Glutamatergic neuron (in vitro differentiated cells): ENCODE measurements around the gene RPL18. TPM values are rescaled to one million over a fixed set of nuclear protein-coding genes. Genes with fewer than 3 reads are reported as not detected.

Experiments
- DNase-seq: peaks from one replicate; pipeline ENCODE4 v3.0.0; 2022
- H3K27ac Mint-ChIP-seq: one replicate; pipeline ENCODE4 v1.8.0; 2020; ENCODE audit warnings: mild to moderate bottlenecking, mixed read lengths, inconsistent platforms; ENCODE audit not compliant: unreplicated experiment
- H3K27me3 Mint-ChIP-seq: one replicate; pipeline ENCODE4 v1.8.0; 2020; ENCODE audit warnings: mild to moderate bottlenecking, moderate library complexity, mixed read lengths, inconsistent platforms; ENCODE audit not compliant: unreplicated experiment
- H3K36me3 Mint-ChIP-seq: one replicate; pipeline ENCODE4 v1.8.0; 2020; ENCODE audit warnings: mild to moderate bottlenecking, mixed read lengths, inconsistent platforms; ENCODE audit not compliant: unreplicated experiment
- H3K4me1 Mint-ChIP-seq: one replicate; pipeline ENCODE4 v1.8.0; 2020; ENCODE audit warnings: mild to moderate bottlenecking, low read depth, mixed read lengths, inconsistent platforms; ENCODE audit not compliant: unreplicated experiment
- H3K4me3 Mint-ChIP-seq: one replicate; pipeline ENCODE4 v1.8.0; 2020; ENCODE audit warnings: mild to moderate bottlenecking, mixed read lengths, inconsistent platforms; ENCODE audit not compliant: unreplicated experiment
- H3K9me3 Mint-ChIP-seq: one replicate; pipeline ENCODE4 v1.8.0; 2020; ENCODE audit warnings: mild to moderate bottlenecking, moderate library complexity, mixed read lengths, inconsistent platforms; ENCODE audit not compliant: unreplicated experiment
- CTCF ChIP-seq: fragments of 200-600 bp; sonication (generic); IDR thresholded peaks from one replicate; pipeline ENCODE4 v1.5.0; 2021; ENCODE audit not compliant: partially characterized antibody, unreplicated experiment
- total RNA-seq: library from RNA; stranded (reverse); fragmentation: NEBNext Ultra II Directional; extraction: Animal tissue kit (Norgen Biotek cat#: 25700); gene quantifications from one replicate; pipeline ENCODE4 v1.2.1, GENCODE V29; 2021; ENCODE audit not compliant: unreplicated experiment

RPL18 gene
- total RNA-seq, 1 donor from 2014 or later = 1,011 TPM

GRCh38 chr19:48624067-48624594, 5.2 kb upstream of the RPL18 start:
- Mint-ChIP-seq H3K36me3 (no peaks in the 10 kb centered on the region), H3K4me1 (peaks cover 28% of the 10 kb centered on the region), H3K4me3 (peak overlapping the region; percentile 98), H3K27ac (peak overlapping the region; percentile 100), H3K9me3 (peaks cover 15% of the 10 kb centered on the region), H3K27me3 (peaks cover 12% of the 10 kb centered on the region)
- no peak for TF ChIP-seq CTCF
- peak; percentile 100 for DNase-seq

GRCh38 chr19:48623556-48624066, 4.6 kb upstream of the RPL18 start:
- H3K4me1 Mint-ChIP-seq = peaks cover 28% of the 10 kb centered on the region

GRCh38 chr19:48619692-48620585, 961 bp upstream of the RPL18 start:
- peak overlapping the region; percentile 95 for H3K4me3 Mint-ChIP-seq
- no peak for TF ChIP-seq CTCF
- no peak for DNase-seq
- H3K27ac Mint-ChIP-seq = peak overlapping the region; percentile 96
- no peaks in the 10 kb centered on the region for H3K36me3 Mint-ChIP-seq
- H3K27me3 Mint-ChIP-seq = peaks cover 14% of the 10 kb centered on the region
- H3K4me1 Mint-ChIP-seq = peaks cover 26% of the 10 kb centered on the region
- peaks cover 15% of the 10 kb centered on the region for H3K9me3 Mint-ChIP-seq

More at GRCh38 chr19:48623556-48624066, 4.6 kb upstream of the RPL18 start:
- Mint-ChIP-seq H3K4me3 (peak overlapping the region; percentile 98), H3K27me3 (peaks cover 11% of the 10 kb centered on the region), H3K36me3 (no peaks in the 10 kb centered on the region), H3K27ac (peak overlapping the region; percentile 100), H3K9me3 (peaks cover 19% of the 10 kb centered on the region)
- no peak for DNase-seq
- TF ChIP-seq CTCF = no peak

GRCh38 chr19:48618278-48618915, 581 bp downstream of the RPL18 start:
- no peak for DNase-seq
- Mint-ChIP-seq H3K27ac (peak overlapping the region; percentile 96), H3K4me3 (peak overlapping the region; percentile 95), H3K36me3 (no peaks in the 10 kb centered on the region), H3K9me3 (peaks cover 9% of the 10 kb centered on the region), H3K4me1 (peaks cover 22% of the 10 kb centered on the region), H3K27me3 (peaks cover 11% of the 10 kb centered on the region)
- TF ChIP-seq CTCF = no peak
